HG03280 (cell line): ENCODE data around the gene UPF2.
"Not testable (repeated sequence)": the region's sequence is repeated elsewhere in the genome, so short reads cannot be mapped to it uniquely, and the experiment has no call there.

Source experiments
- ATAC-seq: cut with Tn5 transposase; IDR thresholded peaks from one replicate; pipeline ENCODE4 v1.9.1; 2021; ENCODE audit warnings: mild to moderate bottlenecking, moderate library complexity; ENCODE audit not compliant: unreplicated experiment

Gene UPF2

GRCh38 chr10:12041766-12042408 is 722 bp downstream of the UPF2 start:
- peak; percentile 19 for ATAC-seq

DNA sequence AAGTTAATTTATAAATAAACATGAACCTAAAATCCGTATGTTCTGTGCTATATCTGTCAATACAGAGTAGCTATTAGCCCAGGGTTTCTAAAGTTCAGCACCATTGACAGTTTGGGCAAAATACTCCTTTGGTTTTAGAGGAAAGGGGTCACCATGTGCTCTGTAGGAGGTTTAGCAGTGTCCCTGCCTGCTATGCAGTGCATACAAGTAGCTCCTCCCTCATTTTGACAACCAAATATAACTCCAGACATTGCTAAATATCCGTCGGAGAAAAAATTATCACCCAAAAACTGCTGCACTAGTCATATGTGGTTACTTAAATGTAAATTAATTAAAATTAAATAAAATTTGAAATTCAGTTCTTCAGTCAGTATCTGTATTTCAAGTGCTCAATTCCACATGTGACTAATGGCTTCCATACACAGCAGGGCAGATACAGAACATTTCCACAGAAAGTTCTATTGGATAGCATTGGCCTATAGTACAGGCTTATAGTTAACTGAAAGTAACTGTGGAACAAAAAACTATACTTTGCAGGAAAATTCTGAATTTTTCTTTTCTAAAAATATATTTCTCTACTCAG is 6.4 kb downstream of the UPF2 start:
- ATAC-seq = no peak

- no peak for ATAC-seq
These were observed 11.2 kb downstream of the UPF2 start for GRCh38 chr10:12031404-12031803.

- ATAC-seq = peak; percentile 74
These were observed 15.1 kb downstream of the UPF2 start for GRCh38 chr10:12027539-12027938.

- ATAC-seq = no peak
These were observed 17.0 kb downstream of the UPF2 start for GRCh38 chr10:12025591-12025990.

GRCh38 chr10:12022580-12023257 is 19.9 kb downstream of the UPF2 start:
- no peak for ATAC-seq

GRCh38 chr10:12020574-12020973 is 22.0 kb downstream of the UPF2 start:
- ATAC-seq = no peak

- ATAC-seq = no peak
These were observed 23.2 kb downstream of the UPF2 start for GRCh38 chr10:12019283-12019971.

DNA sequence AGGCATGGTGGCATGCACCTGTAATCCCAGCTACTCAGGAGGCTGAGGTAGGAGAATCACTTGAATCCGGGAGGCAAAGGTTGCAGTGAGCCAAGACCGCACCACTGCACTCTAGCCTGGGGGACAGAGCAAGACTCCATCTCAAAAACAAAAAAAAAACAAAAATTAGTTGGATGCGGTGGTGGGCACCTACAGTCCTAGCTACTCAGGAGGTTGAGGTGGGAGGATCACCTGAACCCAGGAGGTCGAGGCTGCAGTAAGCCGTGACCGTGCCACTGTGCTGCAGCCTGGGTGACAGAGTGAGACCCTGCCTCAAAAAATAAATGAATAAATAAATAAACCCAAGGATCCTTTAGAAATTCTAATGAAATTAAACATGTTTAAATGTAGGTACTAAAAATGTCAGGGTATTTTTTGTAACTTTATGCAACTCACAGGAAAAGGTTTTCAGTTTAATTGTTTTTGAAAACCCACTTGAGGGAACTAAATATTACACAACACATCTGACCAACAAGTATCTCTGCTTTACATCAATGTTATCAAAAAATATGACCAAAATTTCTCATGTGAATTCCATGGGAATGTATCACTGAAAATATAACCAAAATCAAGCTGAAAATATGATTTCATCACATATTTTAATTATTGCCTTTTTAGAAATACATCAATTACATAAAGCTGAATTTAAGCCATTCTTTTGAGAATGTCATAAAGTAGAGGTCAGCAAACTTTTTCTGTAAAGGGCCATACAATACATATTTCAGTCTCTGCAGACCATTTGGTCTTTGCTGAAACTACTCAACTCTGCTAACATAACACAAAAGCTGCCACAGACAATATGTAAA is 23.9 kb downstream of the UPF2 start:
- ATAC-seq = no peak

- ATAC-seq = no peak
These were observed 28.7 kb downstream of the UPF2 start for GRCh38 chr10:12013926-12014325.

DNA sequence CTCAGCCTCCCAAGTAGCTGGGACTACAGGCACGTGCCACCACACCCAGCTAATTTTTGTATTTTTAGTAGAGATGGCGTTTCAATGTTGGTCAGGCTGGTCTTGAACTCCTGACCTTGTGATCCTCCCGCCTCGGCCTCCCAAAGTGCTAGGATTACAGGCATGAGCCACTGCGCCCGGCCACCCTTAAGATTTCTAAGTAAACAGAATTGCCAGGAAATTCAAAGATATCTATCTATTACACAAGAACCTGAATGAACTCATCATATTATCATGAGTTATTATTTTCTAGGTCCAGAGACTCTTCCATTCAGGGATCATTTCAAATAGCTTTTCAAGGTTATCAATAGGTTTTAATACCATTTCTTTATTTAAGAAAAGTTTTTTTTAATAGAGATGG is 29.2 kb downstream of the UPF2 start:
- not testable (repeated sequence) for ATAC-seq

GRCh38 chr10:12010353-12010752 is 32.3 kb downstream of the UPF2 start:
- no peak for ATAC-seq

DNA sequence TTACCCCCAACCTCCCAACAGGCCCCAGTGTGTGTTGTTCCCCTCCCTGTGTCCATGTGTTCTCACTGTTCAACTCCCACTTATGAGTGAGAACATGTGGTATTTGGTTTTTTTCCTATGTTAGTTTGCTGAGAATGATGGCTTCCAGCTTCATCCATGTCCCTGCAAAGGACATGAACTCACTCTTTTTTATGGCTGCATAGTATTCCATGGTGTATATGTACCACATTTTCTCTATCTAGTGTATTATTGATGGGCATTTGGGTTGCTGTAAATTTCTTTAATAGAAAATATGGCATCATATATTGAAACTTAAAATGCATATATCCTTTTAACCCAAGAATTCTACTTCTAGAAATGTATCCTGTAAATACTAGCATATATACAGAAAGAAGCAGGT is 33.8 kb downstream of the UPF2 start:
- ATAC-seq = not testable (repeated sequence)

GRCh38 chr10:12006671-12007070 is 35.9 kb downstream of the UPF2 start:
- no peak for ATAC-seq

DNA sequence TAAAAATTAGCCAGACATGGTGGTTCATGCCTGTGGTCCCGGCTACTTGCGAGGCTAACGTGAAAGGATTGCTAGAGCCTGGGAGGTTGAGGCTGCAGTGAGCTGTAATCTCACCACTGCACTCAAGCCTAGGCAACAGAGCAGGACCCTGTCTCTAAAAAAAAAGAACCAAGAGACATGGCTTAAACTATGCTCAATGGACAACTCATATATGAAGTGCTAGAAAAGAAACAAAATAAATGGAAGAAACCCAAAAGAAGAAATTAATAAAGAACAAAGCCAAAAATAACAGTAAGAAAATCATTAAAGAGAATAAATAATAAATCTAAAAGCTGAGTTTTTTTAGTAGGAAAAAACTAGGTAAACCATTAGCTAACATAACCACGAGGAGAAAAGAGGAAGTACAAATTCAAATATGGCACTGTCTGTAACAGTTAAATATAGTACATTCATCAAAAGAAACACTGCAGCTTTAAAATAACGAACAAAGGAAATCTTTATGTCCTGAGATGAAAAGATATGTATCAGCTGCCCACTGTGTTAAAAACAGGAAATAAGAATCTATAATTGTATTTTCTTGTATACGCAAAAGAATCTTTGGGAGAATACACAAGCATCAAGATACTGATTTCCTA is 48.7 kb downstream of the UPF2 start:
- ATAC-seq = no peak

GRCh38 chr10:11988924-11989323 is 53.7 kb downstream of the UPF2 start:
- no peak for ATAC-seq

GRCh38 chr10:11986593-11987216 is 55.9 kb downstream of the UPF2 start:
- no peak for ATAC-seq

- no peak for ATAC-seq
These were observed 60.4 kb downstream of the UPF2 start for GRCh38 chr10:11982253-11982652.

- no peak for ATAC-seq
These were observed 66.8 kb downstream of the UPF2 start for GRCh38 chr10:11975795-11976194.

- ATAC-seq = not testable (repeated sequence)
These were observed 70.1 kb downstream of the UPF2 start for GRCh38 chr10:11972523-11972922.
